Karpas-422 (cell line): ENCODE results near the gene UBE2E3. TPM values are rescaled to one million over a fixed set of nuclear protein-coding genes. Genes with fewer than 3 reads are reported as not detected.

ENCODE experiments used
- DNase-seq: peaks from one replicate; pipeline ENCODE4 v3.0.0-alpha.2; 2015
- H2AFZ ChIP-seq: fragments of 200-600 bp; sonication (generic); 2 replicates; pipeline ENCODE4 v1.6.1; 2014; ENCODE audit warnings: antibody characterized with exemption, low read length, mixed read lengths
- H3K27ac ChIP-seq: fragments of 200-600 bp; sonication (generic); 2 replicates; pipeline ENCODE4 v1.5.1; 2014; ENCODE audit warnings: mild to moderate bottlenecking, low read length, moderate library complexity
- H3K27me3 ChIP-seq: fragments of 200-600 bp; sonication (generic); 2 replicates; pipeline ENCODE4 v1.6.1; 2014; ENCODE audit warnings: low read length, mixed read lengths
- H3K36me3 ChIP-seq: fragments of 200-600 bp; sonication (generic); 2 replicates; pipeline ENCODE4 v1.6.1; 2014; ENCODE audit warnings: low read length, mixed read lengths; ENCODE audit not compliant: insufficient read depth
- H3K4me1 ChIP-seq: fragments of 200-600 bp; sonication (generic); 2 replicates; pipeline ENCODE4 v1.6.1; 2014; ENCODE audit warnings: mild to moderate bottlenecking, low read length, mixed read lengths
- H3K4me2 ChIP-seq: fragments of 200-600 bp; sonication (generic); 2 replicates; pipeline ENCODE4 v1.6.1; 2014; ENCODE audit warnings: low read length, low read depth, mild to moderate bottlenecking; ENCODE audit not compliant: poor library complexity, severe bottlenecking
- H3K4me3 ChIP-seq: fragments of 200-600 bp; sonication (generic); 2 replicates; pipeline ENCODE4 v1.5.1; 2014; ENCODE audit warnings: mild to moderate bottlenecking, antibody characterized with exemption, low read length, mixed read lengths
- H3K79me2 ChIP-seq: fragments of 200-600 bp; sonication (generic); 2 replicates; pipeline ENCODE4 v1.6.1; 2014; ENCODE audit warnings: mild to moderate bottlenecking, low read length, mixed read lengths
- H3K9ac ChIP-seq: fragments of 200-600 bp; sonication (generic); 2 replicates; pipeline ENCODE4 v1.6.0; 2014; ENCODE audit warnings: low read length
- H3K9me2 ChIP-seq: fragments of 200-600 bp; sonication (generic), shearing (Covaris generic); replicated peaks from 2 replicates; pipeline ENCODE4 v1.6.0; 2014; ENCODE audit warnings: mild to moderate bottlenecking, low read length, moderate library complexity; ENCODE audit not compliant: insufficient read depth
- H3K9me3 ChIP-seq: fragments of 300-700, 200-600 bp; sonication (generic); 2 replicates; pipeline ENCODE4 v1.6.1; 2014; ENCODE audit warnings: low read length, mixed read lengths
- H4K20me1 ChIP-seq: fragments of 200-600 bp; sonication (generic); 2 replicates; pipeline ENCODE4 v1.6.1; 2014; ENCODE audit warnings: mild to moderate bottlenecking, antibody characterized with exemption, low read length, low read depth; ENCODE audit not compliant: insufficient read depth
- total RNA-seq: library from RNA; depleted of rRNA; stranded (reverse); fragments of >200 nt; shearing (Covaris generic); gene quantifications from 2 replicates; pipeline ENCODE4 v1.2.3, GENCODE V29; 2014; ENCODE audit warnings: low replicate concordance

UBE2E3 gene
- total RNA-seq, 1 experiment from 2014 or later: 124 TPM

DNA sequence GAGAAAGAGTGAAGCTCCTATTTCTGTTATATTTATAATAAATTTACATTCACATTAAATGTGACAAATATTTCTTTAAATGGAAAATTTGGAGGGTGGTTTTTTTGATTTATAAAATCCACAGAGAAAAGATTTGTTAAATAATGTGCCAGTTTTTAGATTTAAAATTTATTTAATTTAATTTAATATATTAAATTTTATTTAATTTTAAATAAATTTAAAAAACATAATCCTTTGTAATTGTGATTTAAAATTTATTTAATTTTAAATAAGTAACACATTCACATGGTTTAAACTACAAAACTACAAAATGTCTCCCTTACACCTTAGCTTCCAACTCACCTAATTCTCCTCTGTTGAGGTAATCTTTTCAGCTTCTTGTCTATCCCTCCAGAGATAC lies 123.3 kb downstream of the UBE2E3 start:
- Histone ChIP-seq H3K9me2 (no peaks in the 10 kb centered on the region), H3K36me3 (no peaks in the 10 kb centered on the region), H3K9me3 (no peaks in the 10 kb centered on the region), H3K79me2 (no peaks in the 10 kb centered on the region), H2AFZ (no peak overlapping the region), H3K27me3 (no peaks in the 10 kb centered on the region), H3K4me3 (no peak overlapping the region), H3K9ac (no peak overlapping the region), H3K4me1 (peaks cover 5% of the 10 kb centered on the region; the same call in 1 of the 2 replicates), H4K20me1 (no peaks in the 10 kb centered on the region), H3K4me2 (no peak overlapping the region), H3K27ac (no peak overlapping the region)
- DNase-seq: no peak

DNA sequence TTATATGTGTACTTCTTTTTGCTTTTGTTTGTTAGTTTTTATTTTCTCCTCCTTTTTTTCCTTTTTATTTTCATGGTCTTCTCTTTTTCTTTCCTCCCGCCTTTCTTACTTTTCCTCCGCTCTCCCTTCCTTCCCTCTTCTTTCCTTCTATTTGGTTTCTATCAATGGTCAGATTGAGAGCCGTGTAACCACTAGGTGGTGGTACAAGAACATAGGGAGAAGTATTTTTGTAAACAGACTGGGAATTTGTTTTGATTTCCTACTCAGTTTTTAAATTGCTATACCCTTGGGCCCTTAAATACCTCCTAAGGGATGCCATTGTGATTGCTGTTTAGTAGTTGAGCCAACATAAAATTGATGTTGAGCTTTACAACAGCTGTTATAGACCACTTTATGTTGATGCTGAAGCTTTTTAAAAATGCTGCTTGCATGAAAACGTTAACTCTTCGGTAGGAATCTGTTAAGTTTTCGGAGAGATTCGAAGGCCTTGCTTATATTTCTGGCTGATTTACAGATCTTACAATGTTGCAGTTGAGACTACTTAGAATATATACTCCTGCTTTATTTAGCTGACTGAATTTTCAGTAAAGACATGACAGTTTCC lies 124.2 kb downstream of the UBE2E3 start:
- H3K9me2 ChIP-seq: no peaks in the 10 kb centered on the region
- H3K9me3 ChIP-seq: no peaks in the 10 kb centered on the region
- no peak overlapping the region for H3K27ac ChIP-seq
- peaks cover 5% of the 10 kb centered on the region; the same call in 1 of the 2 replicates for H3K4me1 ChIP-seq
- H3K9ac ChIP-seq: no peak overlapping the region
- no peaks in the 10 kb centered on the region for H3K36me3 ChIP-seq
- no peaks in the 10 kb centered on the region for H3K27me3 ChIP-seq
- DNase-seq: peak; percentile 56
- no peak overlapping the region; the same call in 1 of the 2 replicates for H2AFZ ChIP-seq
- H3K79me2 ChIP-seq: no peaks in the 10 kb centered on the region
- no peak overlapping the region for H3K4me2 ChIP-seq
- H4K20me1 ChIP-seq: no peaks in the 10 kb centered on the region
- no peak overlapping the region for H3K4me3 ChIP-seq

DNA sequence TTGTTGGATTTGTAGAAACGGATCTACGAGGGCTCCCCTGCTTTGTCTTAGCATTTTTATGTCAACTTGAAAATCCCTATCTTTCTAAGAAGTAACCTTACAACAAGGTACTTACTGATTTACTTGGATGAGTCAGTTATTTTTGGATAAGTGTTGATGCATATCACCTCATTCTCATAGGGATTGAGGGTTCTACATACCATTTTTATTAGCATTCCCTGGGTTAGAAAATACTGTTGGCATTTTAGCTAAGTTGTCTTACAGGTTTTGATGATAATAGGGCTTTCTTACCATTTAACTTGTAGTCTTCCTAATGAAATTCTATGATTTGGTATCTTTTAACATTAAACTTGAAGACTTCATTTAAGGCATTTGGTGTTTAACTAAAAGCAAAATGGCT lies 125.2 kb downstream of the UBE2E3 start:
- Histone ChIP-seq H3K4me2 (no peak overlapping the region), H2AFZ (no peak overlapping the region), H3K9ac (no peak overlapping the region), H3K4me3 (no peak overlapping the region), H3K79me2 (no peaks in the 10 kb centered on the region), H3K4me1 (peaks cover 5% of the 10 kb centered on the region; the same call in 1 of the 2 replicates), H4K20me1 (no peaks in the 10 kb centered on the region), H3K27me3 (no peaks in the 10 kb centered on the region), H3K27ac (no peak overlapping the region), H3K9me2 (no peaks in the 10 kb centered on the region), H3K9me3 (no peaks in the 10 kb centered on the region), H3K36me3 (no peaks in the 10 kb centered on the region)
- DNase-seq: no peak

DNA sequence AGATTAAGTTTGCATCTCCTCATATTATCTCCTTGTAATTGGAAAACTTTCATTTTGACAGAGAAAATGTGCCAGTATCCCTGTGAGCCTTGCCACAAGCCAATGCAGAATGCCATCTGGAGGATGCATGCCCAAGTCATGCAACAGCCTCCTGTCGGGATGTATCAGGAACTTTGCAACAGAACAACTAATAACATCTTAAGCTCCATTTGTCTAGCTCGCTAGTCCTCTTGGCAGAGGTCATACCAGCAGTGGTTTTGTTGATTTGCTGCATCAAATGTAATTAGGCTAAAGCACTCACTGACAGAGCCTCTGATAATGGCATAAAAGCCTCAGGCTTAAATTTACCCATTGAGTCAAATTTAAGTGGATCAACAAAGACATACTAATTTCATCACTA lies 125.8 kb downstream of the UBE2E3 start:
- DNase-seq: no peak
- no peaks in the 10 kb centered on the region for H3K27me3 ChIP-seq
- no peaks in the 10 kb centered on the region for H3K9me3 ChIP-seq
- no peaks in the 10 kb centered on the region for H3K9me2 ChIP-seq
- H2AFZ ChIP-seq: peak overlapping the region; percentile 54; the same call in 1 of the 2 replicates
- no peak overlapping the region for H3K4me3 ChIP-seq
- no peaks in the 10 kb centered on the region for H3K36me3 ChIP-seq
- peaks cover 5% of the 10 kb centered on the region; the same call in 1 of the 2 replicates for H3K4me1 ChIP-seq
- no peak overlapping the region for H3K9ac ChIP-seq
- H3K27ac ChIP-seq: no peak overlapping the region
- H3K4me2 ChIP-seq: no peak overlapping the region
- no peaks in the 10 kb centered on the region for H4K20me1 ChIP-seq
- H3K79me2 ChIP-seq: no peaks in the 10 kb centered on the region

DNA sequence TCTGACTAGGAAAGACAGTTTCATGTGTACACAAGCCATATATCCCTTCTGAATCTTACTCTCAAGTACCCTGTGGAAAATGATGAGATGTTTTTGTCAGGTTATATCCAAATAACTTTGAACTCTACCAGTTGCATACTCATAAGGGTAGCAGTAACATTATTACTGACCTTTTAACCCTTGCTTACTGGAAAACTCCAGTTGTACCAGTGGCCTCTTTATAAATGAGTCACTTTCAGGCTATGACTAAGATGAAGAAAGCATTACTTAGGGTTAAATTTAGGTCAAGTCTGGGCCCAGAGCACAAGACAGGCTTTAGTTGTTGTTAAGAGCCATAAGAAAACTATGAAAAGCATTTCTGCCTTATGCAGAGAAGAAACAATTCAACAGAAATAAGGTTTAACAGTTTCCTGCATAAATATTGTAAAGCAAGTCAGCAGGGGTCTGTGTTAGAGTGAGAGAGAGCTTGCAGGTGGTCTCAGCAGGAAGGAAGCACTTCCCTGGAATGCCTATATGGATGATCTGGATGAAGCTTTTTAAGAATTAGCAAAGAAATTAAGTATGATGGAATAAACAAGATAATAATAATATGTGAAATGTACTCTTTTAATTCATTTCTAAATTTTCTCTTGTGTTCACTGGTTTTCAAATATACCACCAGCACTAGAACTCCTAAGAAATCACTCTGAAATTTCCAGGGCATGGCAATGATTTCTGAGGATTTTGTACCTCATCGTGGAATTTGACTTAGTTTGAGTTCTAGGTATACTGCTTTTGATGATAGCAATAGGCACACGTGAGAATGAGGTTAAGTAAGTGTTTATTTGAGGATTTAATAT lies 126.6 kb downstream of the UBE2E3 start:
- Histone ChIP-seq H4K20me1 (no peaks in the 10 kb centered on the region), H3K9me2 (no peaks in the 10 kb centered on the region), H3K27ac (no peak overlapping the region), H3K79me2 (no peaks in the 10 kb centered on the region), H3K36me3 (no peaks in the 10 kb centered on the region), H3K4me1 (peaks cover 5% of the 10 kb centered on the region; the same call in 1 of the 2 replicates), H2AFZ (no peak overlapping the region), H3K9ac (no peak overlapping the region), H3K9me3 (no peaks in the 10 kb centered on the region), H3K4me2 (no peak overlapping the region), H3K27me3 (no peaks in the 10 kb centered on the region), H3K4me3 (no peak overlapping the region)
- DNase-seq: no peak

DNA sequence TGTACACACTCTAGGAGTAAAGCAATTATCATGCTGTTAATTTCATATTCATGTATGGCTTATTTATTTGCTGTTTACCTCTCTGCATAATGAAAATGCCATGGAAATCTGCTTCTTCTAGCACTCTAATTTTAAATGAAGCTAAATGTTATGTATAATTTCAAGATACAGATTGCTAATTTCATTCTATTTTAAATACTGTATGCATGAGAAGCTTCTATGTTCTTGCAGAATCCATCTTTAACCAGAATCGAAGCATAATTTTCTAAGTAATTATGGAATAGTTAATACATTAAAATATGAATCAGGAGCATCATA lies 127.2 kb downstream of the UBE2E3 start:
- H3K4me2 ChIP-seq: no peak overlapping the region
- no peaks in the 10 kb centered on the region for H3K36me3 ChIP-seq
- no peak overlapping the region for H3K9ac ChIP-seq
- H3K4me3 ChIP-seq: no peak overlapping the region
- no peak overlapping the region for H2AFZ ChIP-seq
- peaks cover 5% of the 10 kb centered on the region; the same call in 1 of the 2 replicates for H3K4me1 ChIP-seq
- H3K27ac ChIP-seq: no peak overlapping the region
- H3K27me3 ChIP-seq: no peaks in the 10 kb centered on the region
- H3K79me2 ChIP-seq: no peaks in the 10 kb centered on the region
- H3K9me3 ChIP-seq: no peaks in the 10 kb centered on the region
- no peak for DNase-seq
- no peaks in the 10 kb centered on the region for H4K20me1 ChIP-seq
- H3K9me2 ChIP-seq: no peaks in the 10 kb centered on the region

DNA sequence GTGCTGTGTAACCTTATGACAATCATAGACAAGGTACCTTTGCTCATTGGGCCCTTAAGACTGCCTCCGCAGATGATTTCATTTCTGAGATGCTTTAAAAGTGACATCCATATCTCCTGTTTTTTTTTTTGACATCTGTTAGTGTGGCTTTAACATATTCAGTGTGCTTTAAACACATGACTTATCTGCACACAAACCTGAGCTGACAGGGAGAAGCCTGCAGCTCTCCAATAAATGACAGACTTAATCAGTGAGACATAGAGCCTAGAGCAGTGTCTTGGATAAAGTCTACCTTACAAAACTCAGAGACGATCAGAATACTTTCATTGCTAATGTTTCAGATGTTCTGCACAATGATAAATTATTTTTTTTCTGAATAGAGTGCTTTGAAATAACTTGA lies 130.7 kb downstream of the UBE2E3 start:
- H3K4me3 ChIP-seq: no peak overlapping the region
- no peak overlapping the region for H3K4me2 ChIP-seq
- no peaks in the 10 kb centered on the region for H3K79me2 ChIP-seq
- H3K27ac ChIP-seq: no peak overlapping the region
- H3K9ac ChIP-seq: no peak overlapping the region
- no peaks in the 10 kb centered on the region for H3K9me3 ChIP-seq
- 0 out of 2 replicates have a peak, but pooled peaks cover 3% of the 10 kb centered on the region for H3K4me1 ChIP-seq
- no peaks in the 10 kb centered on the region for H4K20me1 ChIP-seq
- H3K27me3 ChIP-seq: no peaks in the 10 kb centered on the region
- no peak overlapping the region for H2AFZ ChIP-seq
- H3K9me2 ChIP-seq: no peaks in the 10 kb centered on the region
- H3K36me3 ChIP-seq: no peaks in the 10 kb centered on the region
- DNase-seq: no peak

DNA sequence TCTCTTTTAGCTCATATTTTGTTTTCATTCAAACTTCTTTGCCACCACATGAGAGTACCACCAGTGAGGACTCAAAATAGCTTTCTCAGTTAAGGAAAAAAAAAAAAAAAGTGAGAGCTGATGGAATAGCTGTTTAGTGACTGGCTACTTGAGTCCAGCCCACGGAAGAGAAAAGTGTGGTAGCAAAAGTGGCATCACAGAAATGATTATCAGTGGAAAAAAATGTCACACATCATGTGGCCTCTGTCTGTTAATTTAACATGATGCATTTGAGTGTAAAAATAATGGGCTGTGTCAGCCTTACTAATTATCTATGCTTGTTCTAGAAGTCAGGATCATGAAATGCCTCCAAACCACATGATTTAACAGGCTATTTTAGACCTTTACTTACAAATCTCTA lies 132.5 kb downstream of the UBE2E3 start:
- H3K27ac ChIP-seq: no peak overlapping the region
- H3K9me2 ChIP-seq: no peaks in the 10 kb centered on the region
- no peak for DNase-seq
- H3K4me2 ChIP-seq: no peak overlapping the region
- no peaks in the 10 kb centered on the region for H3K79me2 ChIP-seq
- no peaks in the 10 kb centered on the region for H3K27me3 ChIP-seq
- no peaks in the 10 kb centered on the region for H4K20me1 ChIP-seq
- H3K4me3 ChIP-seq: no peak overlapping the region
- H3K9me3 ChIP-seq: no peaks in the 10 kb centered on the region
- H2AFZ ChIP-seq: no peak overlapping the region
- H3K4me1 ChIP-seq: 0 out of 2 replicates have a peak, but pooled peaks cover 3% of the 10 kb centered on the region
- H3K36me3 ChIP-seq: no peaks in the 10 kb centered on the region
- no peak overlapping the region for H3K9ac ChIP-seq
